K562 (cell line): Measurements from ENCODE around the gene SH3BGRL3. TPM values are rescaled to one million over a fixed set of nuclear protein-coding genes. Genes with fewer than 3 reads are reported as not detected.

Source experiments
- BRF1 ChIP-seq: IDR thresholded peaks from 3 replicates; pipeline ENCODE4 v1.6.1; 2011; ENCODE audit warnings: borderline replicate concordance, mild to moderate bottlenecking; ENCODE audit not compliant: insufficient read length; ENCODE audit errors: extremely low read depth
- CBFA2T3 ChIP-seq: fragments of 450-650 bp; IDR thresholded peaks from 2 replicates; pipeline ENCODE4 v1.6.1; 2017
- POLR2G ChIP-seq: fragments of 200-400 bp; formaldehyde crosslinking; IDR thresholded peaks from 2 replicates; pipeline ENCODE4 v1.6.1; 2017; ENCODE audit warnings: low read depth, mild to moderate bottlenecking, antibody characterized with exemption, low read length, moderate library complexity
- SAP30 ChIP-seq: fragments of 200-600 bp; sonication (generic); IDR thresholded peaks from 2 replicates; pipeline ENCODE4 v1.6.1; 2012; ENCODE audit warnings: borderline replicate concordance, low read depth, mild to moderate bottlenecking, moderate library complexity, low read length, control low read depth, inconsistent platforms; ENCODE audit not compliant: insufficient read depth, poor library complexity, severe bottlenecking
- SMARCC2 ChIP-seq: fragments of 450-650 bp; IDR thresholded peaks from 2 replicates; pipeline ENCODE4 v1.6.1; 2017; ENCODE audit warnings: antibody characterized with exemption, moderate library complexity, mild to moderate bottlenecking, low read depth
- SPI1 ChIP-seq: IDR thresholded peaks from 2 replicates; pipeline ENCODE4 v1.6.1; 2011; ENCODE audit warnings: low read depth, low read length, control low read depth, borderline replicate concordance
- TRIM24 ChIP-seq, 2 experiments: fragments of 450-650 bp; IDR thresholded peaks; 2 replicates each; pipeline ENCODE4 v1.6.1; 2016
- ZBTB7A ChIP-seq: IDR thresholded peaks from 2 replicates; pipeline ENCODE4 v1.6.1; 2011; ENCODE audit warnings: low read depth, mild to moderate bottlenecking, low read length, moderate library complexity, borderline replicate concordance; ENCODE audit not compliant: control insufficient read depth
- ZNF197 ChIP-seq: fragments of 200-800 bp; sonication (Bioruptor generic); IDR thresholded peaks from 2 replicates; pipeline ENCODE4 v1.6.1; 2016; ENCODE audit warnings: low read depth, missing genetic modification characterization, missing compliant biosample characterization
- polyA plus RNA-seq, 8 experiments: library from polyadenylated mRNA; depleted of rRNA in 4 of 8; stranded (reverse) in 5 of 8; unstranded in 3 of 8; fragments of >200 nt; fragmentation: Nextera tagmentation in 2 of 8; fragmentation: Illumina TruSeq in 1 of 8; extraction: Ambion mirVana in 2 of 8; extraction: Trizol in 1 of 8; gene quantifications; 2 replicates each; pipeline versions ENCODE4 v1.2.1 to v1.2.3, GENCODE V29; 2011 to 2014; ENCODE audit warnings: inconsistent platforms in 1 of 8, missing spikeins in 1 of 8
- total RNA-seq, 7 experiments: library from RNA; depleted of rRNA in 6 of 7; stranded (reverse); fragments of >200 nt in 6 of 7; fragmentation: Illumina TruSeq in 2 of 7; extraction: Trizol in 2 of 7; gene quantifications; 2 replicates each; pipeline versions ENCODE4 v1.2.1 to v1.2.3, GENCODE V29; 2011 to 2021; ENCODE audit warnings: low replicate concordance in 1 of 7

The SH3BGRL3 gene
- total and polyA plus RNA-seq, 9 of the 15 experiments (the other 6 are each of a cell fraction or from before 2014, with no cell fraction given) = 30.3 to 140 (median 54.2) TPM

DNA sequence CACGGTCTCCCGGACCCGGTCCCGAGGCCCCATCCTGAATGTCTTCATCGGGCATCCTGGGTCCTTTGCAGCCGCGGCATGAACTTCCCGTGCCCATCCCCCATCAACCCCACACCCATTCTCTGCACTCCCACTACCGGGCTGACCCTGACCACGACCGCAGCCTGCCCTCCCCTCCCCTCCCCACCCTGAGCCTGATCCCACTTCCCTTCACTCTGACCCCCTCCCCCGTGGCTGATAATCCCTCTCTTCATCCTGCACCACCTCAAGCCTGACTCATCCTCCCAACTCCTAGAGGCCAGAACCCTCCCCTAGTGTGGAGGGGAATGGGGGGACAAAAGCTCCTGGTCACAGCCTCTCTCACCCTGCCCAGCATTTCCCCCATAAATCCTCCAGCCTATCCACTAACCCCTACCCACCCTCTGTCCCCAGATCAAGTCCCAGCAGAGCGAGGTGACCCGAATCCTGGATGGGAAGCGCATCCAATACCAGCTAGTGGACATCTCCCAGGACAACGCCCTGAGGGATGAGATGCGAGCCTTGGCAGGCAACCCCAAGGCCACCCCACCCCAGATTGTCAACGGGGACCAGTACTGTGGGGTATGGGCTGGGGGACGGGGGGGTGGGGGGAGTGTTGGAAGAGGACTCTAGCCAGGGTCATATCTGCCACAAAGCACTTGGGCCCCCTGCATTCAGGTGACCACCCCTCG, 602 bp downstream of the SH3BGRL3 start (continued):
- TF ChIP-seq SMARCC2 = 0 out of 2 replicates have a peak, but pooled peaks have one; percentile 36
- TF ChIP-seq ZNF197 (CRISPR knock-in tag) = no peak
- TF ChIP-seq CBFA2T3 = peak; percentile 36
- TF ChIP-seq TRIM24 (IDR thresholded peaks at IDR 0.05) = peak; percentile 43 to 52; a peak in 2 of 4 replicates
- peak; percentile 51; the same call in 1 of the 2 replicates for TF ChIP-seq SPI1
- TF ChIP-seq POLR2G = no peak
- TF ChIP-seq SAP30 = peak; percentile 6
- TF ChIP-seq BRF1 = no peak
- 0 out of 2 replicates have a peak, but pooled peaks have one; percentile 21 for TF ChIP-seq ZBTB7A
